Erythroblast (primary cell): ENCODE measurements around the gene PTPRN2.
"Not testable (repeated sequence)": the region's sequence is repeated elsewhere in the genome, so short reads cannot be mapped to it uniquely, and the experiment has no call there.

Experiments
- DNase-seq, 2 experiments: peaks; one replicate each; lab custom pipeline; 2025; lab: John Stamatoyannopoulos, UW
- GATA1 ChIP-seq: IDR thresholded peaks from 2 replicates; pipeline ENCODE4 v1.6.1; 2011; ENCODE audit warnings: low read depth, mild to moderate bottlenecking, control low read depth, low read length, moderate library complexity
- POLR2A ChIP-seq: IDR thresholded peaks from 2 replicates; pipeline ENCODE4 v1.6.1; 2011; ENCODE audit warnings: mild to moderate bottlenecking, low read length

Gene PTPRN2

DNA sequence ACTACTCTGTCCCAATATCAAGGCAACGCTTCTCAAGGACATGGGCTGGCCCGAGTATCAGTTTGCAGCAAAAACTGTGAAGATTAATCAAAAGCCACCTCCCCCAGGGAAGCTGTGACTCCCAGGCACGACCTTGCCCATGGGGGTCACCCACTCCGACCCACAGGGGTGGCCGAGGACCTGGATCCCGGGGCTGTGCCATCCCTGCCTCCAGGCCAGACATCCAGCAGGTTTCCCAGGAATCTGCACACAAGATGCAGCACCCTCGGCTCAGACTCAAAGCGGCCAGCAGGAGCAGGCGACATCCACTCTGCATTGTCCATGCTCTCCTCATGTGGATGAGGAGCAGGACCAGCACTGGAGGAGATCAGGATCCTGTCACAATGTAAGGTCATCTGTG lies 39.8 kb downstream of the PTPRN2 start:
- no peak for DNase-seq
- TF ChIP-seq GATA1 = no peak
- TF ChIP-seq POLR2A = no peak

DNA sequence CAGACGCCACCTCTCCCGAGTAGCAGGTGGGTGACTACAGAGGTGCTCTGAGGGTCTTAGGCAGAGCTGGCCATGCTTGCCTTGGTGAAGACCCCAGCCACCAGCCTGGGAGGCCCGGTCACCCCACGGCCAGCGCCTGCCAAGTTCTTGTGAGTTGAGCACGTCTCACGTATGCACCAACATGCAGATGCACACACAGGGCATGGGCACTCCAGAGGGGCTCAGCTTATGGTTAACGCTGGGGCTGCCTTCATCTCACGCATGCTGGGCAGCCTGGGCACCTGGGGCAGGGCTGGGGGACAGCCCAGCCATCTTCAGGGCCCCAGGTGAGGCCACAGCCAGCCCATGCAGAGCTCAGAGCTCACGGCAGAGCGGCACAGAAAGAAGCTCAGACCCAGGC lies 41.0 kb downstream of the PTPRN2 start:
- no peak for DNase-seq
- TF ChIP-seq POLR2A (no peak), GATA1 (no peak)

- TF ChIP-seq POLR2A (no peak), GATA1 (no peak)
- DNase-seq = no peak
Measured at GRCh38 chr7:158546214-158546613, 41.4 kb downstream of the PTPRN2 start.

- DNase-seq = no peak
- TF ChIP-seq POLR2A (no peak), GATA1 (no peak)
Measured at GRCh38 chr7:158544708-158545107, 42.9 kb downstream of the PTPRN2 start.

DNA sequence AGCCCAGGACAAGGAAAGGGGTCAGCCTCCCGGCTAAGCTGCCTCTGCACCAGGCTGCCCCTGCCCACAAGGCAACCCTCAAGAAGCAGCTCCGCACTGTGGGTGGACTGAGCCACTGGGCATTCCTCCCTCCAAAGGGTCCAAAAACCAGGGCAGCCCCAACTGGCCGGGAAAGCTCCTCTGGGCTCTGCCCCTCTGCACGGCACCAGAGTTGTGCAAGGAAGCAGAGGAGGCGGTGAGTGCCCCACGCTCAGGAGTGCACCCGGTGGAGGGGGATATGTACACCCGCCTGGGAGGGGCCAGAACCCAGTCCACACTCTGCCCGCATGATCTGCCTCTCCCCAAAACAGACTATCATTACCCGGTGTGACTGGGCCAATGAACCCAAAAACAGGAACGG lies 43.8 kb downstream of the PTPRN2 start:
- TF ChIP-seq GATA1 (no peak), POLR2A (no peak)

DNA sequence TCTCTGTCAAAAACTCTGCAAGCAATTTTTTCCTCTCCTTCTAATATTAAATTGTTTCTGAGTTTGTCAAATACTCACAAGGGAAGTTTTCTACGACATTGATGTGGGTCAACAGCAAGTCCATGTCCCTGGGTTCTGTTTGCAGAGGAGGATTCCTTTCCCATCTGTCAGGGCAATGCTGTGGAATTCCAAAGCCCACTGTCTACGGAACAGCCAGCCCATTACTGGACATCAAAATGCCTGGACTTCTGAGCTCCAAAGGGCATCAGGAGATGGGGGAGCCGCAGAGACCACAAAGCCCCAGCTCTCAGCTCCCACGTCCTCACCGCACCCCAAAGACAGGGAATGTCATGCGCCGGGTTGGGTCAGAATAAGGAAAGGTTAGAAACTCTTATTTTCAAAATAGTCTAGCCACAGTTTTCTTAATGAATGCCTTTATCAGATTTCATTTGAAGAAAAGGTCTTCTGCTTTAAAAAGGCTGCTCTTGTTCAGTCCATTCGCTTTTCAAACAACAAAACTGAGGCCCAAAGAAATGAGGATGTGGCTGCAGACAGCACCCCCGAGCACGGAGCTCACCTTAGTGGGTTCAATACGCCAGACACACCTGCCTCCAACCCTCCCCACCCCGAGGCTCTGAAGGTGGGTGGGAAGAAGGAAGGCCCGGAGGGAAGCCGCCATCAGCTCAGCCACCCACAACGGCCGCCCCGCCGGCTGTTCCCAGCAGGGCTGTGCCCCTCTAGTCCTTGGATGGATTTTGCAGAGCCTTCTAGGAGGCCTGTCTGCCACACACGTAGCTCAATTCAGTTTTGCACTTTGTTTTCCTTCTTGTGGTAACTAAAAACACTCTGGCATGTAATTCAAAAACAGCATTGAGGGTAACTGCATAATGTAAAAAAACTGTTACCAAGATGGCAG lies 44.7 kb downstream of the PTPRN2 start:
- no peak for DNase-seq

More for the DNA sequence above, 43.8 kb downstream of the PTPRN2 start:
- DNase-seq = no peak

GRCh38 chr7:158541346-158542010 lies 46.1 kb downstream of the PTPRN2 start:
- TF ChIP-seq GATA1 (no peak), POLR2A (no peak)
- no peak for DNase-seq

More for the DNA sequence above, 44.7 kb downstream of the PTPRN2 start:
- TF ChIP-seq POLR2A (no peak), GATA1 (no peak)

GRCh38 chr7:158539711-158540146 lies 47.9 kb downstream of the PTPRN2 start:
- DNase-seq = no peak
- TF ChIP-seq GATA1 (no peak), POLR2A (no peak)

DNA sequence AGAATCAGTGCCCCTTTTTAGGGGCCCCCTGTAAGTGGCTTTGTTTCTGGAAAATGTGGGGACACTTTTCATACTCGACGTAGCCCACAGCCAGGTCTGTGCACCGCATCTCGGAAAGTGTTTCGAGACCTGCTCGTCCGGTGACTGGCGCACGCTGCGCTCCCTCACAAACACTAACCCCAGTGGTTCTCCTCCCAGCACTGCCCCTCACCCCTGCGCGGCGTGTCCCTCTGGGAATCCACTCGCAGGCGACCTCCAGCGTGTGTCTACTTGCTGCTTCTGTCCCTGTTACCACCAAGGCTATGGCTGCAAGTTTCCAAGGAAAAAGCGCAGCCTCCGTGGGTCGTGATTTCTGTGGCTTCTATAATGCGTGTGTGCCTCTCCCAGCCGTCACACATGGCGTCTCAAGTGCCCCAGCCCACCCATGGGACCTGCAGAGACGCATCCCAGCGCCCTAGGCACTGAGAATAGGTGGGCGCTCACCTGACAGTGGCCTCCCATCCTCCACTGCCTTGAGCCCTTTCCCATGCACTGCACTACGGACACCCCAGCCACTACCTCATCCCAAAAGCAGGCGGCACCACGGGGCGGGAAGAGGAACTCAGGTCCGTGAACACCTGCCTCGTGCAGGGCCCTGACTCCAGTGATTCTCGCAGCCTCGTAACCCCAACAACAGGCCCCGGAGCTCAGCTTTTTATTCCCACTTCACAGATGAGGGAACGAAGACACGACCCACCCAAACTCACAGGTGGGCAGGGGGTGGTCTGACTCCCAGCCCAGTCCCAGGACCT lies 49.3 kb downstream of the PTPRN2 start:
- DNase-seq = no peak
- TF ChIP-seq GATA1 (no peak), POLR2A (no peak)

DNA sequence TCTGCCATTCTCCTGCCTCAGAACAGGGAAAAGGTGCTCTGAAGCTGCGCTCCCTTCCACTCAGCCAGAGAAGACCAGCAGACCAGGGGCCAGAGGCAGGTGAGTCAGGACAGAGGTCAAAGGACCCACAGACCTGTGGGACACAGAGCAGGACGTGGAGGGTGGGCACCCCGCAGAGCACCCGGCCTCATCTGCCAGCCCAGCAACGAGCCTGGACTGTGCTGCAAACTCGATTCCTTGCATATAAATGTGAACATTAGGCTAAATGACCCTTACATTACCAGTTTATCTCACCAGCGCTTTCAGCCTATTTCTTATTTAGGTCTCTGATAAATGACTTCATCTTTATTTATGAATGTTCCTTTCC lies 50.1 kb downstream of the PTPRN2 start:
- TF ChIP-seq GATA1 = no peak
- no peak for TF ChIP-seq POLR2A
- DNase-seq = no peak

DNA sequence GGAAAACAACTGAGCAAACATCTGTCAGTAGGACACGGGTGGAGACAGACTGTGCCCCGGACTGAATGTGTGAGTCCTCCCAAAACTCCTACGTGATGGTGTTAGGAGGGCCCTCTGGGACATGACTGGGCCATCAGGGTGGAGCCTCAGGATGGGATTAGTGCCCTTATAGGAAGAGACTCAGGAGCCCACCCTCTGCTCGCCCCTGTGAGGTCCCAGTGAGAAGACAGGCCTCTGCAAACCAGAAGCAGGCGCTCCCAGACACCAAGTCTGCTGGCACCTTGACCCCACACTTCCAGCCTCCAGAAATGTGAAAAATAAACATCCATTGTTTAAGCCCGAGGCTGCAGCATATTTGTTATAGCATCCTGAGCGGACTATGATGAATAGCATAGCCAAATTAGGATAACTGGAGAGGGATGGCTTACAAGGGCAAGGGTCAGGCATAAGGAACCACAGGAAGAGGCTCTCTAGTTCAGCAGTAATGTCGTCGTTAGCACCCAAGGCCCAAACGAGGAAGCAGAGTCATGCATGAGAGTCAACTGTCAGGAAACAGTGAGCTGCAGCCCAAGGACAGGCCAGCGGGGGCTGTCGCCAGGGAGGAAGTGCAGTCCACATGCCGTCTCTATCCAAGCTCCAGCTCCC lies 50.6 kb downstream of the PTPRN2 start:
- no peak for DNase-seq
- TF ChIP-seq GATA1 = no peak
- TF ChIP-seq POLR2A = no peak

DNA sequence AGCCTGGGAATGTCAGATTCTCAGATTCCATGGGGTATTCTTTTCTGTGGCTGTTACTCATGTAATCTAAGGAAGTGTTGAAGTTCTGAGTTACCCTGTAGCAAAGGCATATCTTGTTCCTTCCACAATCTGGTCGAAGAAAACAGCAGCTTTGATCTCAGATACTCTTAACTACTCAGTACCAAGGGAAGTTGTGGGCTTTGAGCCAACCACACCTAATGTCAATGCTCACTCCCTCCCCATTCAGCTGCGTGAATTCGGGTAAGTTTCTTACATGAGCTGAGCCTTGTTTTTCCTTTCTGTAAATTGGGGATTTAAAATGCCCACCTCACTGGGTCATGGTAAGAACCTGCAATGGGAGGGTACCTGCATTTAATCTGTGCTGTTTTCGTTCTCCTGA lies 52.5 kb downstream of the PTPRN2 start:
- TF ChIP-seq GATA1 = no peak
- no peak for TF ChIP-seq POLR2A

DNA sequence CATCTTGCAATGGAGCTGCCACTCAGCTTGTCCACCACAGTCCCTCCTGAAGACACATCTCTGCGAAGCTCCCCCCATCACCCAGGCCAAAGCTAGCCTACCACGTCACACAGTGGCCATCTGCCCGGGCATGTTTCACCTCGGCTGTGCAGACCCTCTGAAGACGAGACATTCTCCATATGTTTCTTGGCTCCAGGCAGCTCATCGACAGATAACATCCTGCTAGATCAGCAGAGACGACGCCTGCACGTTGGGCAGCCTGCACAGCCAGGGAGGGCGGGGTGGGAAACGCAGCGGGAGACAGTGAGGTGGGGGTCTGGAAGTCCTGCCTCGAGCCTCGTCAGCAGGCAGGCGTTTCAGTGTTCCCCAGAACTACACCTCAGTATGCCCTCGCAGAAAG lies 53.0 kb downstream of the PTPRN2 start:
- no peak for DNase-seq
- TF ChIP-seq GATA1 (no peak), POLR2A (no peak)

More for the DNA sequence above, 52.5 kb downstream of the PTPRN2 start:
- no peak for DNase-seq

GRCh38 chr7:158534134-158534515 lies 53.5 kb downstream of the PTPRN2 start:
- DNase-seq = not testable (repeated sequence)
